K562 (cell line): ENCODE data around the gene SLC6A6. TPM values are rescaled to one million over a fixed set of nuclear protein-coding genes. Genes with fewer than 3 reads are reported as not detected.
A peak's percentile ranks its signal among the peaks of the same experiment; 100 is the strongest.

ENCODE experiments used
- BRF2 ChIP-seq: IDR thresholded peaks from 3 replicates; pipeline ENCODE4 v1.6.1; 2011; ENCODE audit warnings: borderline replicate concordance, mild to moderate bottlenecking; ENCODE audit not compliant: insufficient read length, insufficient read depth
- CHD4 ChIP-seq: fragments of 200-600 bp; sonication (generic); IDR thresholded peaks from 3 replicates; pipeline ENCODE4 v1.6.1; 2012; ENCODE audit warnings: low read depth, mild to moderate bottlenecking, mixed read lengths, low read length, inconsistent platforms; ENCODE audit not compliant: insufficient read depth, insufficient replicate concordance, poor library complexity, severe bottlenecking
- ESRRA ChIP-seq: fragments of 450-650 bp; IDR thresholded peaks from 2 replicates; pipeline ENCODE4 v1.6.1; 2014; ENCODE audit warnings: low read depth, mild to moderate bottlenecking, moderate library complexity, borderline replicate concordance
- FOS ChIP-seq: IDR thresholded peaks from 3 replicates; pipeline ENCODE4 v1.6.1; 2011; ENCODE audit not compliant: insufficient read length; ENCODE audit errors: extremely low read depth
- HMGXB4 ChIP-seq: sonication (generic); formaldehyde crosslinking; IDR thresholded peaks from 2 replicates; pipeline ENCODE4 v1.8.1; 2023; ENCODE audit warnings: mild to moderate bottlenecking, missing genetic modification reagents
- MYNN ChIP-seq, 2 experiments: sonication (generic); formaldehyde crosslinking in 1 of 2; IDR thresholded peaks; 2 replicates each; pipeline versions ENCODE4 v1.5.0 to v1.6.1; 2016 to 2020; ENCODE audit warnings: antibody characterized with exemption in 1 of 2, missing genetic modification reagents in 1 of 2
- NELFE ChIP-seq: IDR thresholded peaks from 2 replicates; pipeline ENCODE4 v1.6.1; 2011; ENCODE audit warnings: mild to moderate bottlenecking; ENCODE audit not compliant: insufficient read depth, insufficient read length
- RBM25 ChIP-seq: fragments of 200-400 bp; formaldehyde crosslinking; IDR thresholded peaks from 2 replicates; pipeline ENCODE4 v1.6.1; 2018; ENCODE audit warnings: low read length, low read depth, moderate library complexity; ENCODE audit not compliant: severe bottlenecking
- RBM34 ChIP-seq: fragments of 200-400 bp; formaldehyde crosslinking; IDR thresholded peaks from 2 replicates; pipeline ENCODE4 v1.6.1; 2018; ENCODE audit warnings: low read length, borderline replicate concordance; ENCODE audit not compliant: insufficient read depth
- SAP30 ChIP-seq: fragments of 200-600 bp; sonication (generic); IDR thresholded peaks from 2 replicates; pipeline ENCODE4 v1.6.1; 2012; ENCODE audit warnings: borderline replicate concordance, low read depth, mild to moderate bottlenecking, moderate library complexity, low read length, control low read depth, inconsistent platforms; ENCODE audit not compliant: insufficient read depth, poor library complexity, severe bottlenecking
- SMARCE1 ChIP-seq: fragments of 450-650 bp; IDR thresholded peaks from 2 replicates; pipeline ENCODE4 v1.7.1; 2016; ENCODE audit warnings: mild to moderate bottlenecking
- SNIP1 ChIP-seq: fragments of 450-650 bp; IDR thresholded peaks from 2 replicates; pipeline ENCODE4 v1.7.1; 2017; ENCODE audit warnings: low read depth, mild to moderate bottlenecking
- TEAD4 ChIP-seq, 2 experiments: sonication (generic) in 1 of 2; formaldehyde crosslinking in 1 of 2; IDR thresholded peaks; 2 replicates each; pipeline versions ENCODE4 v1.6.1 to v1.8.0; 2012 to 2022; ENCODE audit warnings: borderline replicate concordance in 1 of 2, inconsistent platforms in 1 of 2, low read length in 1 of 2, mild to moderate bottlenecking in 1 of 2, missing genetic modification reagents in 1 of 2
- UBTF ChIP-seq, 2 experiments: IDR thresholded peaks; 2 replicates each; pipeline ENCODE4 v1.6.1; 2012; ENCODE audit warnings: improper control_type of control experiment in 2 of 2, low read depth in 2 of 2, low read length in 2 of 2, borderline replicate concordance in 1 of 2
- ZFP36 ChIP-seq: fragments of 150-350 bp; IDR thresholded peaks from 2 replicates; pipeline ENCODE4 v1.6.1; 2018; ENCODE audit warnings: low read length, low read depth; ENCODE audit not compliant: partially characterized antibody
- ZNF146 ChIP-seq: IDR thresholded peaks from one replicate; pipeline ENCODE4 v1.6.1; 2018; ENCODE audit warnings: missing compliant biosample characterization; ENCODE audit not compliant: unreplicated experiment
- polyA plus RNA-seq, 8 experiments: library from polyadenylated mRNA; depleted of rRNA in 4 of 8; stranded (reverse) in 5 of 8; unstranded in 3 of 8; fragments of >200 nt; fragmentation: Nextera tagmentation in 2 of 8; fragmentation: Illumina TruSeq in 1 of 8; extraction: Ambion mirVana in 2 of 8; extraction: Trizol in 1 of 8; gene quantifications; 2 replicates each; pipeline versions ENCODE4 v1.2.1 to v1.2.3, GENCODE V29; 2011 to 2014; ENCODE audit warnings: inconsistent platforms in 1 of 8, missing spikeins in 1 of 8
- total RNA-seq, 7 experiments: library from RNA; depleted of rRNA in 6 of 7; stranded (reverse); fragments of >200 nt in 6 of 7; fragmentation: Illumina TruSeq in 2 of 7; extraction: Trizol in 2 of 7; gene quantifications; 2 replicates each; pipeline versions ENCODE4 v1.2.1 to v1.2.3, GENCODE V29; 2011 to 2021; ENCODE audit warnings: low replicate concordance in 1 of 7
- TF ChIP-seq, protein P1 (sequence below): conservative IDR thresholded peaks from 2 replicates; pipeline ENCODE4 v1.6.1; 2011; ENCODE audit warnings: low read depth, mild to moderate bottlenecking, low read length; ENCODE audit not compliant: control insufficient read depth

The SLC6A6 gene
- total and polyA plus RNA-seq, 9 of the 15 experiments (the other 6 are each of a cell fraction or from before 2014, with no cell fraction given): 12.3 to 203 (median 93.2) TPM

- no peak for TF ChIP-seq BRF2
- TF ChIP-seq FOS: no peak
- TF ChIP-seq SAP30: no peak
- no peak for TF ChIP-seq NELFE
- no peak for TF ChIP-seq SMARCE1
- TF ChIP-seq MYNN (IDR thresholded peaks at IDR 0.05): no peak
- no peak for TF ChIP-seq MYNN (CRISPR knock-in tag; IDR thresholded peaks at IDR 0.05)
- TF ChIP-seq TEAD4 (IDR thresholded peaks at IDR 0.05; ENCODE audit: low read length): no peak
- TF ChIP-seq TEAD4 (CRISPR knock-in tag; IDR thresholded peaks at IDR 0.05; ENCODE audit: borderline replicate concordance): no peak
- TF ChIP-seq HMGXB4 (CRISPR knock-in tag): no peak
- TF ChIP-seq SNIP1: no peak
- TF ChIP-seq ZFP36: peak; percentile 89
- TF ChIP-seq RBM25: peak; percentile 97
- TF ChIP-seq ESRRA: peak; percentile 64; the same call in 1 of the 2 replicates
- TF ChIP-seq UBTF (IDR thresholded peaks at IDR 0.05; ENCODE audit: borderline replicate concordance in 1 of 2, low read depth in 2 of 2, low read length in 2 of 2): no peak
- TF ChIP-seq RBM34: no peak
- TF ChIP-seq, protein P1, sequence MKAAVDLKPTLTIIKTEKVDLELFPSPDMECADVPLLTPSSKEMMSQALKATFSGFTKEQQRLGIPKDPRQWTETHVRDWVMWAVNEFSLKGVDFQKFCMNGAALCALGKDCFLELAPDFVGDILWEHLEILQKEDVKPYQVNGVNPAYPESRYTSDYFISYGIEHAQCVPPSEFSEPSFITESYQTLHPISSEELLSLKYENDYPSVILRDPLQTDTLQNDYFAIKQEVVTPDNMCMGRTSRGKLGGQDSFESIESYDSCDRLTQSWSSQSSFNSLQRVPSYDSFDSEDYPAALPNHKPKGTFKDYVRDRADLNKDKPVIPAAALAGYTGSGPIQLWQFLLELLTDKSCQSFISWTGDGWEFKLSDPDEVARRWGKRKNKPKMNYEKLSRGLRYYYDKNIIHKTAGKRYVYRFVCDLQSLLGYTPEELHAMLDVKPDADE: no peak
- peak; percentile 67 for TF ChIP-seq CHD4
- TF ChIP-seq ZNF146 (CRISPR knock-in tag): peak; percentile 8
- TF ChIP-seq, all 486 proteins: peak for 24
Measured at GRCh38 chr3:14423197-14423743, 20.9 kb downstream of the SLC6A6 start (continued).
